Esophagus muscularis mucosa (tissue), 4 donors: ENCODE results near the gene XK. TPM values are rescaled to one million over a fixed set of nuclear protein-coding genes. Genes with fewer than 3 reads are reported as not detected.

ENCODE experiments used
- DNase-seq: peaks from one replicate; pipeline ENCODE4 v3.0.0-alpha.2; 2017; ENCODE audit errors: extremely low spot score
- H3K27ac ChIP-seq, 4 donors: fragments of 200-600 bp; sonication (generic); replicated peaks in 1 of 4; 1 replicate in 3 of 4; 2 replicates in 1 of 4; pipeline ENCODE4 v1.5.1; 2016 to 2019; ENCODE audit warnings: mild to moderate bottlenecking in 1 of 4
- H3K27me3 ChIP-seq, 4 donors: fragments of 200-600 bp; sonication (generic); one replicate each; pipeline versions ENCODE4 v1.5.1 to v1.6.0; 2016 to 2019
- H3K36me3 ChIP-seq, 4 donors: fragments of 200-600 bp; sonication (generic); one replicate each; pipeline ENCODE4 v1.5.1; 2016 to 2019
- H3K4me1 ChIP-seq, 4 donors: fragments of 200-600 bp; sonication (generic); one replicate each; pipeline ENCODE4 v1.5.1; 2016 to 2019
- H3K4me3 ChIP-seq, 4 donors: fragments of 200-600 bp; sonication (generic); 1 replicate in 2 of 4; 2 replicates in 2 of 4; pipeline ENCODE4 v1.5.1; 2016 to 2019; ENCODE audit warnings: mild to moderate bottlenecking in 4 of 4, moderate library complexity in 1 of 4
- H3K9me3 ChIP-seq, 4 donors: fragments of 200-600 bp; sonication (generic); 1 replicate in 3 of 4; 2 replicates in 1 of 4; pipeline ENCODE4 v1.5.1; 2016 to 2019
- CTCF ChIP-seq, 3 experiments: fragments of 200-600 bp in 2 of 3; fragments of 450-650 bp in 1 of 3; sonication (generic) in 2 of 3; IDR thresholded peaks; one replicate each; pipeline ENCODE4 v1.5.1; 2017 to 2019; ENCODE audit warnings: antibody characterized with exemption in 3 of 3, mild to moderate bottlenecking in 2 of 3, moderate library complexity in 1 of 3
- EP300 ChIP-seq: sonication (generic); formaldehyde crosslinking; IDR thresholded peaks from one replicate; pipeline ENCODE4 v1.6.1; 2017; ENCODE audit warnings: antibody characterized with exemption
- POLR2A ChIP-seq: fragments of 450-650 bp; IDR thresholded peaks from one replicate; pipeline ENCODE4 v1.6.1; 2017; ENCODE audit warnings: antibody characterized with exemption, moderate library complexity, mild to moderate bottlenecking, low read depth
- POLR2AphosphoS5 ChIP-seq, 2 donors: sonication (generic); formaldehyde crosslinking; IDR thresholded peaks; one replicate each; pipeline ENCODE4 v1.6.1; 2017; ENCODE audit warnings: antibody characterized with exemption in 2 of 2
- WGBS: methylation state at CpG from one replicate; pipeline ENCODE4 v1.1.5; 2018; 5-methylcytosine and 5-hydroxymethylcytosine counted together
- intact Hi-C: fragments of 100-400 bp; cut with DNase I; formaldehyde crosslinking; loops from one replicate; pipeline ENCODE4 v1.15.1; 2023
- total RNA-seq, 4 donors: library from RNA; depleted of rRNA; stranded (reverse); fragments of >200 nt; gene quantifications; one replicate each; pipeline versions ENCODE4 v1.1.0 to v1.2.1, GENCODE V29; 2016

XK gene
- total RNA-seq, 4 donors from 2014 or later = 8.4 to 11.9 (median 9.9) TPM

- 58% methylated on average over 1 of the region's 1 CpG for WGBS
- Histone ChIP-seq H3K27me3 (no peaks in the 10 kb centered on the region), H3K36me3 (no peaks in the 10 kb centered on the region), H3K4me1 (no peaks in the 10 kb centered on the region), H3K9me3 (no peaks in the 10 kb centered on the region), H3K27ac (no peak overlapping the region), H3K4me3 (no peak overlapping the region)
- TF ChIP-seq EP300 (no peak), CTCF (IDR thresholded peaks at IDR 0.05) (no peak), POLR2AphosphoS5 (IDR thresholded peaks at IDR 0.05) (no peak), POLR2A (no peak)
- intact Hi-C loops = loop anchor here (5.0 kb wide), 1 partner anchor 81 kb away; no protein-coding TSS in a partner anchor
- DNase-seq = no peak
Measured at GRCh38 chrX:37745835-37746217, 60.2 kb downstream of the XK start.

GRCh38 chrX:37746218-37746941 lies 60.8 kb downstream of the XK start:
- Histone ChIP-seq H3K36me3 (no peaks in the 10 kb centered on the region), H3K27me3 (no peaks in the 10 kb centered on the region), H3K27ac (no peak overlapping the region), H3K4me1 (no peaks in the 10 kb centered on the region), H3K4me3 (no peak overlapping the region), H3K9me3 (no peaks in the 10 kb centered on the region)
- 64% methylated on average over 7 of the region's 7 CpGs for WGBS
- intact Hi-C loops = loop anchor here (5.0 kb wide), 1 partner anchor 81 kb away; no protein-coding TSS in a partner anchor
- no peak for TF ChIP-seq POLR2AphosphoS5 (IDR thresholded peaks at IDR 0.05)
- no peak for TF ChIP-seq EP300
- TF ChIP-seq POLR2A = no peak
- no peak for TF ChIP-seq CTCF (IDR thresholded peaks at IDR 0.05)
- no peak for DNase-seq

- intact Hi-C loops = loop anchor here (5.0 kb wide), 1 partner anchor 80 kb away; no protein-coding TSS in a partner anchor
- no peak for DNase-seq
- WGBS = 82% methylated on average over 1 of the region's 1 CpG
- Histone ChIP-seq H3K27me3 (no peaks in the 10 kb centered on the region), H3K27ac (no peak overlapping the region), H3K4me1 (no peaks in the 10 kb centered on the region), H3K36me3 (no peaks in the 10 kb centered on the region), H3K9me3 (no peaks in the 10 kb centered on the region), H3K4me3 (no peak overlapping the region)
- TF ChIP-seq POLR2A = no peak
Measured at GRCh38 chrX:37746951-37747350, 61.4 kb downstream of the XK start.

- Histone ChIP-seq H3K4me1 (no peaks in the 10 kb centered on the region), H3K36me3 (no peaks in the 10 kb centered on the region), H3K27ac (no peak overlapping the region), H3K27me3 (no peaks in the 10 kb centered on the region), H3K4me3 (no peak overlapping the region), H3K9me3 (peaks cover 0 to 4% (median 0%) of the 10 kb centered on the region in 4 donors)
- no peak for DNase-seq
- WGBS = 43% methylated on average over 2 of the region's 2 CpGs
- intact Hi-C loops = no loop called here
- no peak for TF ChIP-seq CTCF (IDR thresholded peaks at IDR 0.05)
- no peak for TF ChIP-seq POLR2AphosphoS5 (IDR thresholded peaks at IDR 0.05)
- no peak for TF ChIP-seq EP300
- TF ChIP-seq POLR2A = no peak
Measured at GRCh38 chrX:37752281-37752680, 66.7 kb downstream of the XK start.

GRCh38 chrX:37752936-37753335 lies 67.3 kb downstream of the XK start:
- intact Hi-C loops = no loop called here
- H3K9me3 ChIP-seq = peaks cover 0 to 4% (median 0%) of the 10 kb centered on the region in 4 donors

More at GRCh38 chrX:37752936-37753335, 67.3 kb downstream of the XK start:
- TF ChIP-seq CTCF (IDR thresholded peaks at IDR 0.05) (no peak), POLR2AphosphoS5 (IDR thresholded peaks at IDR 0.05) (no peak), EP300 (no peak), POLR2A (no peak)
- no peaks in the 10 kb centered on the region for H3K4me1 ChIP-seq
- H3K27me3 ChIP-seq = no peaks in the 10 kb centered on the region
- H3K4me3 ChIP-seq = no peak overlapping the region
- DNase-seq = no peak
- H3K36me3 ChIP-seq = no peaks in the 10 kb centered on the region
- no peak overlapping the region for H3K27ac ChIP-seq
